SK-N-SH (cell line): ENCODE results near the gene RPL19. TPM values are rescaled to one million over a fixed set of nuclear protein-coding genes. Genes with fewer than 3 reads are reported as not detected.

ENCODE experiments used
- CTCF ChIA-PET: fragments of 300-600, 350-600 bp; formaldehyde crosslinking; extraction: SDS; loops from one replicate; lab custom pipeline; 2021; lab: Yijun Ruan, JAX
- POLR2A ChIA-PET: fragments of 350-600 bp; sonication (Branson Sonifier 250); formaldehyde crosslinking; extraction: SDS; loops from one replicate; lab custom pipeline; 2020; ENCODE audit warnings: antibody characterized with exemption, inconsistent platforms; lab: Yijun Ruan, JAX
- DNase-seq: peaks from one replicate; pipeline ENCODE4 v3.0.0; 2012
- H2AFZ ChIP-seq: fragments of 200-600 bp; sonication (generic); 2 replicates; pipeline ENCODE4 v1.8.1; 2016; ENCODE audit warnings: antibody characterized with exemption, mild to moderate bottlenecking, low read depth
- H3F3A ChIP-seq: fragments of 200-600 bp; sonication (generic); replicated peaks from 2 replicates; pipeline ENCODE3; 2016; ENCODE audit warnings: antibody characterized with exemption, mild to moderate bottlenecking; ENCODE audit not compliant: insufficient read depth
- H3K27ac ChIP-seq, 2 experiments: fragments of 200-500 bp in 1 of 2; fragments of 200-600 bp in 1 of 2; sonication (Bioruptor generic) in 1 of 2; sonication (generic), shearing (Covaris generic) in 1 of 2; 2 replicates each; pipeline versions ENCODE4 v1.5.1 to v1.6.1; 2014 to 2016; ENCODE audit warnings: low read depth in 2 of 2, inconsistent platforms in 1 of 2, low read length in 1 of 2, mild to moderate bottlenecking in 1 of 2, mixed read lengths in 1 of 2
- H3K27me3 ChIP-seq: fragments of 200-600 bp; sonication (generic), shearing (Covaris generic); 2 replicates; pipeline ENCODE4 v1.6.1; 2016; ENCODE audit warnings: mixed run types; ENCODE audit not compliant: insufficient read depth
- H3K36me3 ChIP-seq, 2 experiments: fragments of 200-500 bp in 1 of 2; fragments of 200-600 bp in 1 of 2; sonication (Bioruptor generic) in 1 of 2; sonication (generic) in 1 of 2; replicated peaks in 1 of 2; 2 replicates each; pipeline versions ENCODE3 to v1.5.1; 2014 to 2016; ENCODE audit warnings: low read length in 1 of 2, mild to moderate bottlenecking in 1 of 2; ENCODE audit not compliant: insufficient read depth in 2 of 2, control insufficient read depth in 1 of 2
- H3K4me1 ChIP-seq, 2 experiments: fragments of 200-500 bp in 1 of 2; fragments of 200-600 bp in 1 of 2; sonication (Bioruptor generic) in 1 of 2; sonication (generic), shearing (Covaris generic) in 1 of 2; 2 replicates each; pipeline versions ENCODE4 v1.5.1 to v1.6.1; 2014 to 2016; ENCODE audit warnings: low read depth in 1 of 2, low read length in 1 of 2, mixed run types in 1 of 2; ENCODE audit not compliant: insufficient read depth in 2 of 2, control insufficient read depth in 1 of 2
- H3K4me2 ChIP-seq: fragments of 200-600 bp; sonication (generic), shearing (Covaris generic); 2 replicates; pipeline ENCODE4 v1.6.1; 2017; ENCODE audit warnings: mixed run types
- H3K4me3 ChIP-seq, 2 experiments: fragments of 200-500 bp in 1 of 2; fragments of 200-600 bp in 1 of 2; sonication (Bioruptor generic) in 1 of 2; sonication (generic), shearing (Covaris generic) in 1 of 2; 2 replicates each; pipeline versions ENCODE4 v1.5.1 to v1.8.1; 2014 to 2016; ENCODE audit warnings: low read depth in 2 of 2, inconsistent platforms in 1 of 2, low read length in 1 of 2, mild to moderate bottlenecking in 1 of 2, mixed read lengths in 1 of 2, moderate library complexity in 1 of 2
- H3K79me2 ChIP-seq: fragments of 200-600 bp; sonication (generic); 2 replicates; pipeline ENCODE4 v1.8.1; 2017; ENCODE audit warnings: mild to moderate bottlenecking; ENCODE audit not compliant: insufficient read depth
- H3K9ac ChIP-seq: fragments of 200-600 bp; sonication (generic); 2 replicates; pipeline ENCODE4 v1.6.1; 2017; ENCODE audit warnings: mixed run types
- H3K9me2 ChIP-seq: fragments of 200-600 bp; sonication (generic); 2 replicates; pipeline ENCODE4 v1.6.1; 2017; ENCODE audit warnings: mixed run types
- H3K9me3 ChIP-seq: fragments of 200-600 bp; sonication (generic); 2 replicates; pipeline ENCODE4 v1.6.1; 2017; ENCODE audit warnings: mixed run types, mild to moderate bottlenecking, moderate library complexity
- H4K20me1 ChIP-seq: fragments of 200-600 bp; sonication (generic); 2 replicates; pipeline ENCODE4 v1.6.1; 2017; ENCODE audit warnings: mild to moderate bottlenecking, mixed run types; ENCODE audit not compliant: insufficient read depth
- FOXJ3 ChIP-seq: sonication (generic); formaldehyde crosslinking; IDR thresholded peaks from 2 replicates; pipeline ENCODE4 v1.5.1; 2020; ENCODE audit warnings: mild to moderate bottlenecking, missing genetic modification reagents
- MXI1 ChIP-seq: IDR thresholded peaks from 2 replicates; pipeline ENCODE4 v1.6.1; 2012; ENCODE audit warnings: mild to moderate bottlenecking, low read depth, low read length, improper control_type of control experiment
- NFIC ChIP-seq: IDR thresholded peaks from 2 replicates; pipeline ENCODE4 v1.4.0; 2012; ENCODE audit warnings: borderline replicate concordance
- PBX3 ChIP-seq: IDR thresholded peaks from 2 replicates; pipeline ENCODE4; 2012
- POLR2AphosphoS5 ChIP-seq: IDR thresholded peaks from 2 replicates; pipeline ENCODE4 v1.6.1; 2012; ENCODE audit warnings: low read depth, low read length
- RCOR1 ChIP-seq: fragments of 150-350 bp; IDR thresholded peaks from 2 replicates; pipeline ENCODE4 v1.6.1; 2017; ENCODE audit warnings: antibody characterized with exemption, low read length
- TEAD4 ChIP-seq: IDR thresholded peaks from 2 replicates; pipeline ENCODE4 v1.4.0; 2012; ENCODE audit warnings: mild to moderate bottlenecking, borderline replicate concordance; ENCODE audit not compliant: insufficient read depth
- WGBS: methylation state at CpG from one replicate; pipeline ENCODE4 v1.1.6; 2017; ENCODE audit warnings: low lambda C conversion rate; 5-methylcytosine and 5-hydroxymethylcytosine counted together
- polyA plus RNA-seq, 3 experiments: library from polyadenylated mRNA; depleted of rRNA; stranded (reverse); fragments of >200 nt; gene quantifications; 2 replicates each; pipeline ENCODE4 v1.2.3, GENCODE V29; 2012
- TF ChIP-seq, protein P1 (sequence below): IDR thresholded peaks from 2 replicates; pipeline ENCODE4 v1.4.0; 2012; ENCODE audit warnings: low read depth
- TF ChIP-seq, protein P2 (sequence below): IDR thresholded peaks from 2 replicates; pipeline ENCODE4 v1.4.0; 2012; ENCODE audit warnings: low read depth, borderline replicate concordance

Gene RPL19
- polyA plus RNA-seq, 1 of the 3 experiments (the other 2 are of a cell fraction), result 3,473 TPM

DNA sequence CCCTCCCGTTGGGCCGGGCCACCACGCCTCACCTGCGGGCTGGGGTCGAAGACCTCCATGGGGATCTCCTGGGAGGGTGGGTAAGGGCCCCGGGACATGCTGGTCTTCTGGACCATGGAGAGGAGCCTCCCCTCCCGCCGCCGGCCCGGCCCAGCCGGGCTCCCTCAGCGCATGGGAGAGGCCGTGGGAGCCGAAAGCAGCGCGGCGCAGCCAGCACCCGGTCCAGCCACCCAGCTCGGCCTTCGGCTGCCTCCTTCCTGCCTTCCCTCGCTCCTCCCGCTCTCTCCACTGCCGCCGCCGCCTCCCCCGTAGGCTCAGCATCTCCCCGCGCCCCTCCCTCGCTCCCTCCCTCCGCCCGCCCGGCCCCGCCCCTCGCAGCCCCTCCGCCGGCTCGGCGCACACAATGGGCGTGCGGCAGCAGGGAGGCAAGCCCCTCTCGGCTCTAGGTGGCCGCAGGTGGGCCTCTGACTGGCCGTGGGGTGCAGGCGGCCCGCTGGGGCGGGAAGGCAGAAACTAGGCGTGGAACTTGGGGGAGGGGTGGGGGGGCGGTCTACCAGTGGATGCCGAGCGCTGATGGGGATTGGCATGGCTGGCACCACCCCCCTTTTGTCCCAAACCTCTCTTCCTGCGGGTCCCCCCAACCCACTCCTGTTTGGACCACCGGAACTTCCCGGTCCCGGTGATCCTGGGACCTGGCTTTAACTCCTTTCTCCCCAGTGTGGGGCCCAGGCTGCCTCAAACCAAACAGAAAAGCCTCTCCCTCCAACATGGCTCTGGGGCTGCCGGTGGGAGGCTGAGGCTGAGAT, 2.5 kb upstream of the RPL19 start, which contains the start of gene CACNB1 (continued):
- TF ChIP-seq PBX3 (peak; percentile 69), RCOR1 (no peak), MXI1 (peak; percentile 21; the same call in 1 of the 2 replicates)
- TF ChIP-seq, protein P1, sequence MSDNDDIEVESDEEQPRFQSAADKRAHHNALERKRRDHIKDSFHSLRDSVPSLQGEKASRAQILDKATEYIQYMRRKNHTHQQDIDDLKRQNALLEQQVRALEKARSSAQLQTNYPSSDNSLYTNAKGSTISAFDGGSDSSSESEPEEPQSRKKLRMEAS, result peak; percentile 32

- Histone ChIP-seq H2AFZ (peak overlapping the region; percentile 66; the same call in 1 of the 2 replicates), H3K9ac (peak overlapping the region; percentile 80; the same call in 1 of the 2 replicates), H3K36me3 (peaks cover 14 to 25% of the 10 kb centered on the region in 2 experiments), H4K20me1 (peaks cover 21% of the 10 kb centered on the region), H3F3A (peaks cover 31% of the 10 kb centered on the region), H3K4me2 (peak overlapping the region; percentile 95), H3K4me1 (peaks cover 27 to 49% of the 10 kb centered on the region in 2 experiments; a peak in 2 of 4 replicates), H3K9me2 (no peaks in the 10 kb centered on the region), H3K27ac (peak overlapping the region; percentile 40 to 82; a peak in 3 of 4 replicates), H3K27me3 (no peaks in the 10 kb centered on the region), H3K4me3 (peak overlapping the region in 1 of 2 experiments; percentile 63; a peak in 2 of 4 replicates), H3K9me3 (no peaks in the 10 kb centered on the region), H3K79me2 (peaks cover 61% of the 10 kb centered on the region)
- ChIA-PET CTCF (interaction anchor here (1.4 to 29.0 kb wide), 3 partner anchors 10 to 42 kb away, joined by 3 to 781 read pairs (median 96); no protein-coding TSS in a partner anchor), POLR2A (no interaction called here)
- TF ChIP-seq FOXJ3 (CRISPR knock-in tag) (no peak), NFIC (no peak), POLR2AphosphoS5 (no peak), TEAD4 (no peak), MXI1 (no peak), PBX3 (no peak)
- TF ChIP-seq, protein P2, sequence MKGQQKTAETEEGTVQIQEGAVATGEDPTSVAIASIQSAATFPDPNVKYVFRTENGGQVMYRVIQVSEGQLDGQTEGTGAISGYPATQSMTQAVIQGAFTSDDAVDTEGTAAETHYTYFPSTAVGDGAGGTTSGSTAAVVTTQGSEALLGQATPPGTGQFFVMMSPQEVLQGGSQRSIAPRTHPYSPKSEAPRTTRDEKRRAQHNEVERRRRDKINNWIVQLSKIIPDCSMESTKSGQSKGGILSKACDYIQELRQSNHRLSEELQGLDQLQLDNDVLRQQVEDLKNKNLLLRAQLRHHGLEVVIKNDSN, result no peak
- 85% methylated on average over 4 of the region's 4 CpGs for WGBS
- DNase-seq, result no peak
These were observed 1.9 kb upstream of the RPL19 start for GRCh38 chr17:39198186-39198566.
